Pulmonary artery endothelial cell (primary cell): ENCODE data around the gene PKNOX2. TPM values are rescaled to one million over a fixed set of nuclear protein-coding genes. Genes with fewer than 3 reads are reported as not detected.
"Not testable (repeated sequence)": the region's sequence is repeated elsewhere in the genome, so short reads cannot be mapped to it uniquely, and the experiment has no call there.

Experiments
- DNase-seq: peaks from one replicate; pipeline ENCODE4 v3.0.0-alpha.2; 2011; ENCODE audit warnings: low read depth, low spot score
- total RNA-seq: library from RNA; depleted of rRNA; stranded (reverse); fragments of >200 nt; gene quantifications from 2 replicates; pipeline ENCODE4 v1.2.3, GENCODE V29; 2014

PKNOX2 gene
- total RNA-seq, 1 donor from 2014 or later: not detected

GRCh38 chr11:125201525-125202141, 37.1 kb downstream of the PKNOX2 start:
- no peak for DNase-seq

GRCh38 chr11:125202362-125202880, 37.9 kb downstream of the PKNOX2 start:
- DNase-seq: no peak

- no peak for DNase-seq
Observed at GRCh38 chr11:125202977-125203376, 38.4 kb downstream of the PKNOX2 start.

GRCh38 chr11:125207866-125208425, 43.4 kb downstream of the PKNOX2 start:
- DNase-seq: no peak

- no peak for DNase-seq
Observed at GRCh38 chr11:125210066-125210465, 45.5 kb downstream of the PKNOX2 start.

GRCh38 chr11:125211191-125211947, 46.8 kb downstream of the PKNOX2 start:
- DNase-seq: no peak

GRCh38 chr11:125211948-125212340, 47.4 kb downstream of the PKNOX2 start:
- no peak for DNase-seq

- no peak for DNase-seq
Observed at GRCh38 chr11:125214601-125215565, 50.3 kb downstream of the PKNOX2 start.

GRCh38 chr11:125215976-125216375, 51.4 kb downstream of the PKNOX2 start:
- no peak for DNase-seq

- DNase-seq: no peak
Observed at GRCh38 chr11:125218336-125218735, 53.8 kb downstream of the PKNOX2 start.

GRCh38 chr11:125221461-125221860, 56.9 kb downstream of the PKNOX2 start:
- no peak for DNase-seq

GRCh38 chr11:125222494-125222893, 57.9 kb downstream of the PKNOX2 start:
- no peak for DNase-seq

GRCh38 chr11:125223161-125223560, 58.6 kb downstream of the PKNOX2 start:
- DNase-seq: not testable (repeated sequence)

- DNase-seq: no peak
Observed at GRCh38 chr11:125223901-125224361, 59.4 kb downstream of the PKNOX2 start.

GRCh38 chr11:125224391-125225021, 60.0 kb downstream of the PKNOX2 start:
- DNase-seq: no peak

- no peak for DNase-seq
Observed at GRCh38 chr11:125225401-125225800, 60.9 kb downstream of the PKNOX2 start.

- DNase-seq: no peak
Observed at GRCh38 chr11:125226031-125226430, 61.5 kb downstream of the PKNOX2 start.

GRCh38 chr11:125226706-125227105, 62.2 kb downstream of the PKNOX2 start:
- no peak for DNase-seq

GRCh38 chr11:125227151-125227550, 62.6 kb downstream of the PKNOX2 start:
- DNase-seq: no peak

GRCh38 chr11:125228445-125228844, 63.9 kb downstream of the PKNOX2 start:
- DNase-seq: no peak

GRCh38 chr11:125228993-125229392, 64.4 kb downstream of the PKNOX2 start:
- DNase-seq: no peak
